Keratinocyte (primary cell): ENCODE results near the gene WEE2. TPM values are rescaled to one million over a fixed set of nuclear protein-coding genes. Genes with fewer than 3 reads are reported as not detected.

Source experiments
- DNase-seq: peaks from one replicate; pipeline ENCODE4 v3.0.0-alpha.2; 2011; ENCODE audit warnings: low read depth, missing footprints, low spot score
- FAIRE-seq: peaks from 2 replicates; lab custom pipeline; 2011; peaks lifted over from hg19 to GRCh38; lab: Jason Lieb, UNC
- H2AFZ ChIP-seq: 2 replicates; pipeline ENCODE4 v1.6.0; 2012; ENCODE audit warnings: low read length, control low read depth, inconsistent platforms; ENCODE audit not compliant: control insufficient read depth
- H3K27ac ChIP-seq: 2 replicates; pipeline ENCODE4 v1.5.1; 2011; ENCODE audit warnings: low read length; ENCODE audit not compliant: control insufficient read depth, insufficient read depth
- H3K27me3 ChIP-seq: 3 replicates; pipeline ENCODE4 v1.6.0; 2011; ENCODE audit warnings: low read length; ENCODE audit not compliant: control insufficient read depth, insufficient read depth; ENCODE audit errors: extremely low read depth
- H3K36me3 ChIP-seq, 2 experiments: 2 replicates in 1 of 2; 3 replicates in 1 of 2; pipeline ENCODE4 v1.5.1; 2011; ENCODE audit warnings: low read length in 2 of 2, mild to moderate bottlenecking in 1 of 2; ENCODE audit not compliant: control insufficient read depth in 2 of 2, insufficient read depth in 2 of 2; ENCODE audit errors: extremely low read depth in 1 of 2
- H3K4me1 ChIP-seq: 3 replicates; pipeline ENCODE4 v1.5.1; 2011; ENCODE audit warnings: low read length; ENCODE audit not compliant: control insufficient read depth, insufficient read depth; ENCODE audit errors: extremely low read depth
- H3K4me2 ChIP-seq: 3 replicates; pipeline ENCODE4 v1.6.0; 2011; ENCODE audit warnings: low read depth, low read length; ENCODE audit not compliant: control insufficient read depth, insufficient read depth; ENCODE audit errors: extremely low read depth
- H3K4me3 ChIP-seq, 3 experiments: fragments of 200-600 bp in 1 of 3; sonication (generic) in 1 of 3; 2 replicates in 2 of 3; 3 replicates in 1 of 3; pipeline ENCODE4 v1.5.1; 2011 to 2016; ENCODE audit warnings: low read length in 3 of 3, mild to moderate bottlenecking in 3 of 3, control low read depth in 2 of 3, inconsistent platforms in 1 of 3, low read depth in 1 of 3, mixed read lengths in 1 of 3, mixed run types in 1 of 3, moderate library complexity in 1 of 3; ENCODE audit not compliant: control insufficient read depth in 2 of 3, insufficient read depth in 2 of 3; ENCODE audit errors: extremely low read depth in 1 of 3
- H3K79me2 ChIP-seq: 2 replicates; pipeline ENCODE4 v1.6.0; 2012; ENCODE audit warnings: low read length; ENCODE audit not compliant: control insufficient read depth, insufficient read depth
- H3K9ac ChIP-seq: 3 replicates; pipeline ENCODE4 v1.6.0; 2011; ENCODE audit warnings: low read length; ENCODE audit not compliant: control insufficient read depth, insufficient read depth; ENCODE audit errors: extremely low read depth
- H3K9me1 ChIP-seq: 3 replicates; pipeline ENCODE4 v1.6.0; 2011; ENCODE audit warnings: low read length; ENCODE audit not compliant: control insufficient read depth, insufficient read depth; ENCODE audit errors: extremely low read depth
- H3K9me3 ChIP-seq: 2 replicates; pipeline ENCODE4 v1.5.1; 2012; ENCODE audit warnings: low read depth, low read length; ENCODE audit not compliant: control insufficient read depth
- H4K20me1 ChIP-seq: 3 replicates; pipeline ENCODE4 v1.6.0; 2011; ENCODE audit warnings: low read length; ENCODE audit not compliant: control insufficient read depth, insufficient read depth; ENCODE audit errors: extremely low read depth
- EZH2 ChIP-seq: IDR thresholded peaks from one replicate; pipeline ENCODE4 v1.6.1; 2012; ENCODE audit warnings: inconsistent platforms, mild to moderate bottlenecking, low read length, moderate library complexity
- dilution Hi-C: fragments of 300-500 bp; cut with MboI; formaldehyde crosslinking; loops from one replicate; pipeline ENCODE4 v1.7.0; 2020; ENCODE audit warnings: low sequenced_read_pairs; ENCODE audit not compliant: extremely low pct_ligation_motif_present
- polyA plus RNA-seq, 5 experiments: library from polyadenylated mRNA; depleted of rRNA in 3 of 5; stranded (reverse) in 3 of 5; stranded (forward) in 1 of 5; unstranded in 1 of 5; fragments of >200 nt; gene quantifications; 1 replicate in 1 of 5; 2 replicates in 3 of 5; 3 replicates in 1 of 5; pipeline versions ENCODE4 v1.2.1 to v1.2.3, GENCODE V29; 2011 to 2012; ENCODE audit warnings: missing spikeins in 2 of 5, low read depth in 1 of 5, low replicate concordance in 1 of 5
- TF ChIP-seq, protein P1 (sequence below), 3 experiments: IDR thresholded peaks in 1 of 3; conservative IDR thresholded peaks in 1 of 3; optimal IDR thresholded peaks in 1 of 3; 2 replicates in 2 of 3; 3 replicates in 1 of 3; pipeline versions ENCODE3 to v1.5.1; 2011; ENCODE audit warnings: low read length in 3 of 3, mild to moderate bottlenecking in 3 of 3, moderate library complexity in 2 of 3, control low read depth in 1 of 3, inconsistent platforms in 1 of 3; ENCODE audit not compliant: insufficient read depth in 2 of 3; ENCODE audit errors: extremely low read depth in 1 of 3

Gene WEE2
- polyA plus RNA-seq, 1 donor (not counting 4 experiments of a cell fraction or from before 2014, with no cell fraction given), result not detected

DNA sequence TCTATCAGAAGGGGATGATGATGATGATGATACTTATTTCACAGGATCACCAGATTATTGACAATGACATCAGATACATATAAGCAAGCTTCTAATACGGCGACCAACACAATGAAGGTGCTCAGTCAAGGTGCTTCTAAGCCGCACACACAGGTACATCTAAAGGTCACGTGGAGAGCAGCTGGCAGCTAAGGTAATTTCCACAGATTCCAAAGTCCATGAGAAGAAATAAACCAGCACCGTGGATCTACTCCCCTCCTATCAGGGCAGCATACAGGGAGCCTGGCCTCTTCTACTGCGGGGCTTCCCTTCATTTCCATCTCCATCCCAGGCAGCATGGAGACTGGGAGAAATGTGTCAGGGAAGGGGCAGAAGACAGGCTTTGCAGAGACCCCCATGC is 43.7 kb upstream of the WEE2 start:
- H3K79me2 ChIP-seq, result no peaks in the 10 kb centered on the region
- dilution Hi-C loops, result no loop called here
- H3K27ac ChIP-seq, result no peak overlapping the region
- H3K4me1 ChIP-seq, result peaks cover 4% of the 10 kb centered on the region
- no peak for TF ChIP-seq EZH2
- TF ChIP-seq, protein P1, sequence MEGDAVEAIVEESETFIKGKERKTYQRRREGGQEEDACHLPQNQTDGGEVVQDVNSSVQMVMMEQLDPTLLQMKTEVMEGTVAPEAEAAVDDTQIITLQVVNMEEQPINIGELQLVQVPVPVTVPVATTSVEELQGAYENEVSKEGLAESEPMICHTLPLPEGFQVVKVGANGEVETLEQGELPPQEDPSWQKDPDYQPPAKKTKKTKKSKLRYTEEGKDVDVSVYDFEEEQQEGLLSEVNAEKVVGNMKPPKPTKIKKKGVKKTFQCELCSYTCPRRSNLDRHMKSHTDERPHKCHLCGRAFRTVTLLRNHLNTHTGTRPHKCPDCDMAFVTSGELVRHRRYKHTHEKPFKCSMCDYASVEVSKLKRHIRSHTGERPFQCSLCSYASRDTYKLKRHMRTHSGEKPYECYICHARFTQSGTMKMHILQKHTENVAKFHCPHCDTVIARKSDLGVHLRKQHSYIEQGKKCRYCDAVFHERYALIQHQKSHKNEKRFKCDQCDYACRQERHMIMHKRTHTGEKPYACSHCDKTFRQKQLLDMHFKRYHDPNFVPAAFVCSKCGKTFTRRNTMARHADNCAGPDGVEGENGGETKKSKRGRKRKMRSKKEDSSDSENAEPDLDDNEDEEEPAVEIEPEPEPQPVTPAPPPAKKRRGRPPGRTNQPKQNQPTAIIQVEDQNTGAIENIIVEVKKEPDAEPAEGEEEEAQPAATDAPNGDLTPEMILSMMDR (optimal IDR thresholded peaks at IDR 0.05 in 1 of 3, IDR thresholded peaks at IDR 0.05 in 1 of 3, conservative IDR thresholded peaks at IDR 0.05 in 1 of 3; ENCODE audit: extremely low read depth in 1 of 3, insufficient read depth in 2 of 3, low read length in 3 of 3), result no peak
- no peak overlapping the region for H3K4me2 ChIP-seq
- no peak overlapping the region for H2AFZ ChIP-seq
- peaks cover 0 to 9% of the 10 kb centered on the region in 2 experiments for H3K36me3 ChIP-seq
- H3K9me1 ChIP-seq, result no peaks in the 10 kb centered on the region
- H3K9me3 ChIP-seq, result no peaks in the 10 kb centered on the region
- no peak overlapping the region for H3K9ac ChIP-seq
- FAIRE-seq, result no peak
- DNase-seq, result no peak
- no peak overlapping the region for H3K4me3 ChIP-seq
- H4K20me1 ChIP-seq, result no peaks in the 10 kb centered on the region
- no peaks in the 10 kb centered on the region for H3K27me3 ChIP-seq

DNA sequence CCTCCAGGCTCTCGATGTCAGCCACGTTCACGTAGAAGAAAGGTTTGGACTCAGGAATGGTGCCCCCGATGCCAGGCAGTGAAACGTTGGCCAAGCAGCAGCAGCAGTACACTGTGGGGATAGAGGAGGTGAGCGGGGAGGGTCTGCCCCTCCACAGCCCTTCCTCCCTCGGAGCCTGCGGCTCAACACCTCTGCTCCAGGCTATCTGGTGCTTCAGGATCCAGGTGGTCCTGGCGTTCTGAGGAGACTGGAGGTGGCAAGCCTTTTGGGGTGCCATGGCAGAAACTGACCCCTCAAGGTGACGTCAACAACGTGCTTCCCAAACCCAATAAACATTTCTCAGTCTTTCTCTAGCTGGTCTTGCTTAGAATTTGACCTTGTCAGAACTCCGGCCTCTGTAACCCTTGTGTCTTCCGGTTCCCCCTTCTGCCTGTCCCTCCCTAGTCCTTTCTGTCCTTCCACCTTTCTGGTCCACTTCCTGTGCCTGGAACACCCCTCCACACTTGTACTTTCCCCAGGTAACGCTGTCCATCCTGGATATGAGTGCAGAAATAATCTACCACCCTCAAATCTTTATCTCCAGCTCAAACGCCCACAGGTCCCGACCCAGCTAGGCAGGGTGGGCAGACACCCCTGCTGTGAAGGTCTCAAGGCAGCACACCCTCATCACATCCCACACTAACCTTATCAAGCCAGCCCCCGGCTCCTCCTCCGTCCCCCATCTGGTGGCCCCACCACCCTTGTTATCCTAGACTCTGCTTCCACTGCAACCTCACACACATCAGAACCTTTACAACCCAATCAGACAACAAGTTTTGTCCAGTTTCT is 42.7 kb upstream of the WEE2 start:
- H4K20me1 ChIP-seq, result no peaks in the 10 kb centered on the region
- H3K9me3 ChIP-seq, result no peaks in the 10 kb centered on the region
- no peaks in the 10 kb centered on the region for H3K79me2 ChIP-seq
- H3K36me3 ChIP-seq, result peaks cover 0 to 2% of the 10 kb centered on the region in 2 experiments
- TF ChIP-seq, protein P1 (optimal IDR thresholded peaks at IDR 0.05 in 1 of 3, IDR thresholded peaks at IDR 0.05 in 1 of 3, conservative IDR thresholded peaks at IDR 0.05 in 1 of 3; ENCODE audit: extremely low read depth in 1 of 3, insufficient read depth in 2 of 3, low read length in 3 of 3), result no peak
- TF ChIP-seq EZH2, result no peak
- FAIRE-seq (no peak), DNase-seq (no peak)
- no peak overlapping the region for H3K4me3 ChIP-seq
- no peaks in the 10 kb centered on the region for H3K27me3 ChIP-seq
- H3K4me1 ChIP-seq, result peaks cover 4% of the 10 kb centered on the region
- no peak overlapping the region for H2AFZ ChIP-seq
- H3K9ac ChIP-seq, result no peak overlapping the region
- no peak overlapping the region for H3K27ac ChIP-seq
- no peaks in the 10 kb centered on the region for H3K9me1 ChIP-seq
- no peak overlapping the region for H3K4me2 ChIP-seq
- dilution Hi-C loops, result no loop called here
